Measurements from ENCODE around the gene ITGAD.

GRCh38 chr16:31404353-31405064 is 11.4 kb downstream of the ITGAD start:
- TF ChIP-seq TSHZ2 (CRISPR knock-in tag; IDR thresholded peaks at IDR 0.05) = no peak
- no peak for TF ChIP-seq OSR1 (CRISPR knock-in tag; IDR thresholded peaks at IDR 0.05)
- no peak for TF ChIP-seq ISL1 (CRISPR knock-in tag; IDR thresholded peaks at IDR 0.05)
- no peak for TF ChIP-seq CREB5 (CRISPR knock-in tag; IDR thresholded peaks at IDR 0.05; ENCODE audit: low read depth)
- no peak for TF ChIP-seq CSDC2 (CRISPR knock-in tag; IDR thresholded peaks at IDR 0.05)
- TF ChIP-seq BACH2 (CRISPR knock-in tag; IDR thresholded peaks at IDR 0.05; ENCODE audit: borderline replicate concordance) = no peak
- no peak for TF ChIP-seq GLIS3 (CRISPR knock-in tag; IDR thresholded peaks at IDR 0.05)
- TF ChIP-seq ZNF8 (CRISPR knock-in tag; IDR thresholded peaks at IDR 0.05) = no peak
- TF ChIP-seq TCF4 (CRISPR knock-in tag; IDR thresholded peaks at IDR 0.05; ENCODE audit: borderline replicate concordance) = no peak
- TF ChIP-seq PATZ1 (CRISPR knock-in tag; IDR thresholded peaks at IDR 0.05; ENCODE audit: borderline replicate concordance) = no peak
- TF ChIP-seq ZC3H10 (CRISPR knock-in tag; IDR thresholded peaks at IDR 0.05) = no peak
- no peak for TF ChIP-seq ZNF565 (CRISPR knock-in tag; conservative IDR thresholded peaks at IDR 0.05; ENCODE audit: low read depth)
